GM12874 (cell line): ENCODE data around the gene SLC16A5.

ENCODE experiments used
- TF ChIP-seq, protein P1 (sequence below): IDR thresholded peaks from 2 replicates; pipeline ENCODE4 v1.5.1; 2011; ENCODE audit warnings: low read depth, mild to moderate bottlenecking, control low read depth, low read length, moderate library complexity; ENCODE audit not compliant: insufficient read depth

SLC16A5 gene

DNA sequence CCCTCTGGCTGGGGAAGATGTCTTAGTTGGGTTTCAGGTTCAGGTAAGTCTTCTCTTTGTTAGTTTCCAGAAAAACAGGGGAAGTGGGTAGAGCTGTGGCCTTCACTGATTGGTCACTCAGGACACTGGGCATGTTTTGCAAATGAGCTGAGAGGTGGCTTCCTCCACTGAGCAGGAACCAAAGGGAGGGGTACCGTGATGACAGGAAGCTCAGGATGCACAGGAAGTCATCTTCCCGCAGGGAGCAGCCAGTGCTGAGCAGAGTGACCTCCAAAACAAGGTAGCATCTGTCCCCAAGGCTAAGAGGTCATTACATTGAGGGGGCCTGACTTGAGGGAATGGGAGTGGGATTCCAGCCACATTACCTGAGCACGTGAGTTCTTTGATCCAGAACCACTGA, 38.2 kb downstream of the SLC16A5 start:
- TF ChIP-seq, protein P1, sequence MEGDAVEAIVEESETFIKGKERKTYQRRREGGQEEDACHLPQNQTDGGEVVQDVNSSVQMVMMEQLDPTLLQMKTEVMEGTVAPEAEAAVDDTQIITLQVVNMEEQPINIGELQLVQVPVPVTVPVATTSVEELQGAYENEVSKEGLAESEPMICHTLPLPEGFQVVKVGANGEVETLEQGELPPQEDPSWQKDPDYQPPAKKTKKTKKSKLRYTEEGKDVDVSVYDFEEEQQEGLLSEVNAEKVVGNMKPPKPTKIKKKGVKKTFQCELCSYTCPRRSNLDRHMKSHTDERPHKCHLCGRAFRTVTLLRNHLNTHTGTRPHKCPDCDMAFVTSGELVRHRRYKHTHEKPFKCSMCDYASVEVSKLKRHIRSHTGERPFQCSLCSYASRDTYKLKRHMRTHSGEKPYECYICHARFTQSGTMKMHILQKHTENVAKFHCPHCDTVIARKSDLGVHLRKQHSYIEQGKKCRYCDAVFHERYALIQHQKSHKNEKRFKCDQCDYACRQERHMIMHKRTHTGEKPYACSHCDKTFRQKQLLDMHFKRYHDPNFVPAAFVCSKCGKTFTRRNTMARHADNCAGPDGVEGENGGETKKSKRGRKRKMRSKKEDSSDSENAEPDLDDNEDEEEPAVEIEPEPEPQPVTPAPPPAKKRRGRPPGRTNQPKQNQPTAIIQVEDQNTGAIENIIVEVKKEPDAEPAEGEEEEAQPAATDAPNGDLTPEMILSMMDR: no peak

DNA sequence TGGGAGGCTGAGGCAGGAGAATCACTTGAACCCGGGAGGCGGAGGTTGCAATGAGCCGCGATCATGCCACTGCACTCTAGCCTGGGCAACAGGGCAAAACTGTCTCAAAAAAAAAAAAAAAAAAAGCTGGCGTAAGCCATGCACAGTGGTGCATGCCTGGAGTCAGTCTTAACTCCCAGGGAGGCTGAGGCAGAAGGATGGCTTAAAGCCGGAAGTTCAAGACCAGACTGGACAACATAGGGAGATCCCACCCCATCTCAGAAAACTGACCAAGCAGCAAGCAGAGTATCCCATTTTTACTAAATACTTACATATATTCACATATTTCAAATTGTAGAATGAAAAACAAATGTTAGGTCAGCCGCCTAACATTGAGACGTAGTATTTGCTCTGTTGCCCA, 39.2 kb downstream of the SLC16A5 start:
- TF ChIP-seq, protein P1: no peak

DNA sequence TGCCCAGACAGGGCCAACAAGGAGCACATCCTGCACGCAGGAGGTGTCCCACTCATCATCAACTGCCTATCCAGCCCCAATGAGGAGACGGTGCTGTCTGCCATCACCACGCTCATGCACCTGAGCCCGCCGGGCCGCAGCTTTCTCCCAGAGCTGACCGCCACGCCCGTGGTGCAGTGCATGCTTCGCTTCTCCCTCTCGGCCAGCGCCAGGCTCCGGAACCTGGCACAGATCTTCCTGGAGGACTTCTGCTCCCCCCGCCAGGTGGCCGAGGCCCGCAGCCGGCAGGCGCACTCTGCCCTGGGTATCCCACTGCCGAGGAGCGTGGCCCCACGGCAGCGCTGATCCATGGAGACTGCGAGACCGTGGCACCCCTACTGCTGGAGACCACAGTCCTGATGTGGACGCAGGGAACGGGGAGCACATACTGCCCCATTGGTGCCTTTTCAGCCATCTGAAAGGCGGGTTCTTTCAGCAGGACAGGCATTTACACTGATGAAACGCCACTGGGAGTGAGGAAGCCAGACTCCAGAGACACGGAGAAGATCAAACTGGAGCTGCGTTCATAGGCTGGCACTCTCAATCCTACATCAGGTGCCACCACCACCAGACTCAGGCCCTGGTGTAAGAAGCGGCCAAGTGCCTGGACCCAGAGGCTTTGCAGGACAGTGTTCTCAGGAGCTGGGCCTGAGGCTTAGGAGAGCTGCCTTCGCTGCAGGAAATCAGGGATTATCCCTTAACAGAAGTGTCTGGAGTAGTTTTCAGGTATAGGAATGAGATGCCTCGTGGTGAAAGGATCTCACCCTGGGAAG, 41.1 kb downstream of the SLC16A5 start:
- TF ChIP-seq, protein P1: no peak

DNA sequence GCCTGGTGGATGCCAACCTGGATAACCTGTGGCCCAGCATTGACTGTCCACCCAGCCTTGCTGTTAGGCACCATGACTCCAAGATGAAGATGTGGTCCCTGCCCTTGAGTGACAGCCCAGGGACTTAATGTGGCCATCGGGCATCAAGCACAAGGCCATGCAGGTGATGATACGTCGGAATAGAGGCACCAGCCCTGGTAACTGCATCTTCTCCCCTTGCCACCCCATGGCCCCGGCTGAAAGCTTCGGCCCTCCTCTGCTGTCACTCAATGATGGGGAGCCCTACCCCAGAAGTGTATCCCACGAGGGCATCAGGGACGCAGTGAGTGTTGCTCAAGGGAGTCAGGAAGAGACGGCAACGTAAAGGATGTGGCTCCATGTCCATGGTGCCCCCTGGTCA, 41.8 kb downstream of the SLC16A5 start:
- TF ChIP-seq, protein P1: no peak

DNA sequence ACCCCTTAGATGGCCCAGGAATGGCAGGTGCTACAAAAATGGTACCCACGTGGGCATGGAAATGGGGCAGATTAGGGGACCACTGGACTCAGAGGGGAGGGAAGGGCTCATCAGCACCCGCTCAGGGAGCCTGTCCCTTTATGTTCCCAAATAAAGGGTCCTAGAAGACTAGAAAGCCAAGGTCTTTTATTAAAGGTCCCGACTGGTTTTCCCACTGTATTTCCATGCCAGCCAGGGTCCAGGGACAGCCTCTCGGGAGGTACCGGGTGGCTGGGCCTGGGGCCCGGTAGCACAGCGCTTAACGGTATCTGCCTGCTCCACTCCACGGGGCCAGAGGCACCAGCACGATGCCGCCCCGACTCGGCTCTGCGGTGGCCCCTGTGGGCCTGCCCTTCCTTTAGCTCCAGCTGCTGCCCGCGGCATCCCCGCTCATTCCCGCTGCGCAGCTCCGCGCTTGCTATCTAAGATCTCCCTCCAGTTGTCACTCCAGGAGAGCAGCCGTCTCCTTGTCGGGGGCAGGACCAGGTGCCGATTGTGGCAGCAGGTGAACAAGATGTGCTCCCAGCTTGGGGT, 42.4 kb downstream of the SLC16A5 start:
- TF ChIP-seq, protein P1: no peak

DNA sequence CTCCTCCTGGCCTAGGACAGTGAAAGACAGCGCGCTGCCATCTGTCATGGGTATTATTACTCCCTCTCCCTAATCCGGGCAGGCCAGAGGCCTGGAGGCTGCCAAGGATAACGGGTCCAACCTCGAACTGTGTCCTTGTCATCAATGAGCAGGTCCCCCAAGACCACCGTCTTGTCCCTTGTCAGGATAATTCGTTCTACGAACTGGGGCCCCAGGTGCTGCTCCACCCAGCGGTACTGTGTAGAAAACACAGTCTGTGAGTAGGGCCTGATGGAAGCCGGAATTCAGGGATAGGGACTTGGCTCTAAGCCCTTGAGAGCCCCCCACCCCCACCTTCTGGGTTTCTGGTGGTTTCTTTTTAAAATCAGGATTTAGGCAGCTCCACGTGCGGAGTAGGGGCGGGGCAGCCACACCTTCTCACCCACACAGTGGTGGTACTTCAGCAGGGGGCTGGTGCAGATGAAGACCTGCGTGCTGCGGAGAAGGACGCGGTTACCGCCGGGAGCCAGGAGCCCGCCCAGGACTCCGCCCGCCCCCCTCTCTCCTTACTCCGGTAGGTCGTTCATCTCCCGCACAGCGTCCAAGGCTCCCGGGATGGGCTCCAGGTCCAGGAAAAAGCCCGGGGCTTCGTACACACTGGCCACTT, 43.0 kb downstream of the SLC16A5 start:
- TF ChIP-seq, protein P1: peak; percentile 64

DNA sequence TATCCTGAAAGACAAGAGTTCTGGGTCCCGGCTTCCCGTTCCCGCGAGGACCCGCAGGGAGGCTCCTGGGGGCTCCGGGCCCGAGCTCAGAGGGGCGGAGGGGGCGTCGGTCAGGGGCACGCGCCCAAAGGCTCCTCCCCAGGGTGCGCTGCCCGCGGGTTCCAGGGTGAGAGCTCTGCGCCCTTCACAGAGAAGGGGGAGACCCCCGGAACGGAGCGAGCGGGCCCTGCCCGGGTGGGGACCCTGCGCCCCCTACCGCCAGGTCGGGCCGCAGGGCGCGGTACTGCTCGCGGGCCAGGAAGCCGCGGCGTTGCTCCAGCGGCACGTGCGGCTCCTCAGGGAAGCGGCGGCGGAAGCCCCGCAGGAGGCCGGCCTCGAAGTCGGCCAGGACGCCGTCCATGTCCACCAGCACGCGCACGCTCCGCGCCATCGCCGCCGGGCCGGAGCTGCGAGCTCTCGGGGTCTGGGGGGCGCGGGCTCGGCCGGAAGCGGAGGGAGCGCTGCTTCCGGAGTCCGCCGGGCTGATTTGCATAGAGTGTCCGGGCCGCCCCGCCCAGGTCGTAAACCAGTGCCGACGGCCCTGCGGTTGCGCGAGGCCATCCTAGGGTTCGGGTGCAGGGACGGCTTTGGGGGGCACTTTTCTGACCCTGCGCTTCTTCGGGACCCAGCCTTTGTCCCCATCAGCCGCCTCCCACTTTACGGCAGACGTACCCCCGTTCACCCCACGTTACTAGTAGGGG, 43.7 kb downstream of the SLC16A5 start, which contains the start of gene NT5C:
TSS of gene NT5C (minus strand) at position 465 of the 740 bp plus-strand sequence. CDS start at position 430, 35 bp downstream.
- TF ChIP-seq, protein P1: peak; percentile 91
